H1 (cell line): ENCODE measurements around the gene DPF3. TPM values are rescaled to one million over a fixed set of nuclear protein-coding genes. Genes with fewer than 3 reads are reported as not detected.
A peak's percentile ranks its signal among the peaks of the same experiment; 100 is the strongest.

Source experiments
- CTCF ChIA-PET: fragments of 300-600 bp; sonication (Branson Sonifier 250); formaldehyde crosslinking; loops from one replicate; lab custom pipeline; 2021; ENCODE audit not compliant: partially characterized antibody; lab: Charles Lee
- POLR2A ChIA-PET: fragments of 300-600 bp; sonication (Branson Sonifier 250); formaldehyde crosslinking; loops from one replicate; lab custom pipeline; 2021; ENCODE audit warnings: inconsistent platforms; ENCODE audit not compliant: partially characterized antibody; lab: Charles Lee
- DNase-seq, 2 experiments: peaks; one replicate each; pipeline versions ENCODE4 v3.0.0 to v3.0.0-alpha.2; 2010 to 2022; ENCODE audit warnings: low spot score in 2 of 2, low read depth in 1 of 2, mixed read lengths in 1 of 2
- FAIRE-seq: peaks from 2 replicates; lab custom pipeline; 2011; peaks lifted over from hg19 to GRCh38; lab: Jason Lieb, UNC
- H2AFZ ChIP-seq: 2 replicates; pipeline ENCODE4 v1.8.1; 2012; ENCODE audit warnings: low read length, inconsistent platforms
- H2AK5ac ChIP-seq: 2 replicates; pipeline ENCODE4 v1.6.1; 2013; ENCODE audit warnings: low read depth, low read length
- H2BK120ac ChIP-seq: replicated peaks from 2 replicates; pipeline ENCODE3; 2013; ENCODE audit warnings: low read depth, low read length, inconsistent platforms
- H2BK12ac ChIP-seq: 2 replicates; pipeline ENCODE4 v1.6.1; 2013; ENCODE audit warnings: low read depth, low read length
- H2BK15ac ChIP-seq: 2 replicates; pipeline ENCODE4 v1.6.1; 2013; ENCODE audit warnings: low read length
- H2BK20ac ChIP-seq: 2 replicates; pipeline ENCODE4 v1.6.1; 2013; ENCODE audit warnings: low read length
- H2BK5ac ChIP-seq: 2 replicates; pipeline ENCODE4 v1.6.1; 2013; ENCODE audit warnings: low read depth, low read length
- H3K14ac ChIP-seq: 2 replicates; pipeline ENCODE4 v1.6.1; 2013; ENCODE audit warnings: inconsistent platforms; ENCODE audit not compliant: insufficient read length
- H3K18ac ChIP-seq: 2 replicates; pipeline ENCODE4 v1.6.1; 2013; ENCODE audit warnings: low read length; ENCODE audit errors: extremely low read depth
- H3K23ac ChIP-seq: 2 replicates; pipeline ENCODE4 v1.6.1; 2013; ENCODE audit warnings: inconsistent platforms; ENCODE audit not compliant: insufficient read length
- H3K23me2 ChIP-seq: 2 replicates; pipeline ENCODE4 v1.6.1; 2013; ENCODE audit warnings: low read depth, low read length
- H3K27ac ChIP-seq: 2 replicates; pipeline ENCODE4 v1.6.1; 2011; ENCODE audit warnings: low read depth, low read length, inconsistent platforms
- H3K27me3 ChIP-seq, 4 experiments: replicated peaks in 1 of 4; 1 replicate in 1 of 4; 2 replicates in 3 of 4; pipeline versions ENCODE4 v1.6.1 to v1.8.1; 2011 to 2013; ENCODE audit warnings: low read length in 3 of 4, mild to moderate bottlenecking in 3 of 4, inconsistent platforms in 2 of 4, mixed read lengths in 2 of 4, moderate library complexity in 1 of 4; ENCODE audit not compliant: control insufficient read depth in 3 of 4, insufficient read depth in 3 of 4; ENCODE audit errors: extremely low read depth in 1 of 4
- H3K36me3 ChIP-seq, 4 experiments: 2 replicates each; pipeline versions ENCODE4 v1.6.1 to v1.8.1; 2011 to 2013; ENCODE audit warnings: mild to moderate bottlenecking in 4 of 4, low read length in 3 of 4, moderate library complexity in 2 of 4, control low read depth in 1 of 4, inconsistent platforms in 1 of 4; ENCODE audit not compliant: insufficient read depth in 4 of 4, control insufficient read depth in 2 of 4
- H3K4ac ChIP-seq: replicated peaks from 2 replicates; pipeline ENCODE3; 2013; ENCODE audit warnings: low read length, low read depth, mixed read lengths, inconsistent platforms; ENCODE audit not compliant: insufficient read length
- H3K4me1 ChIP-seq, 4 experiments: replicated peaks in 1 of 4; 1 replicate in 1 of 4; 2 replicates in 3 of 4; pipeline versions ENCODE4 v1.6.1 to v1.8.1; 2011 to 2013; ENCODE audit warnings: low read length in 3 of 4, inconsistent platforms in 2 of 4, mixed read lengths in 1 of 4; ENCODE audit not compliant: insufficient read depth in 4 of 4, control insufficient read depth in 3 of 4
- H3K4me2 ChIP-seq, 2 experiments: 2 replicates each; pipeline versions ENCODE4 v1.6.1 to v1.8.1; 2011 to 2013; ENCODE audit warnings: low read depth in 2 of 2, low read length in 2 of 2, control low read depth in 1 of 2, inconsistent platforms in 1 of 2, mild to moderate bottlenecking in 1 of 2; ENCODE audit not compliant: insufficient read depth in 1 of 2
- H3K4me3 ChIP-seq, 4 experiments: fragments of 200-600, 300-600 bp in 1 of 4; sonication (generic), shearing (Covaris generic), sonication (Bioruptor Twin) in 1 of 4; 2 replicates each; pipeline versions ENCODE4 v1.5.1 to v1.8.1; 2011 to 2016; ENCODE audit warnings: low read length in 4 of 4, low read depth in 3 of 4, control low read depth in 2 of 4, inconsistent platforms in 2 of 4, mild to moderate bottlenecking in 2 of 4, mixed read lengths in 1 of 4, moderate library complexity in 1 of 4; ENCODE audit not compliant: insufficient read depth in 2 of 4; ENCODE audit errors: extremely low read depth in 1 of 4
- H3K56ac ChIP-seq: replicated peaks from 2 replicates; pipeline ENCODE3; 2013; ENCODE audit warnings: low read depth, mild to moderate bottlenecking, mixed read lengths, low read length, inconsistent platforms; ENCODE audit not compliant: insufficient read length
- H3K79me1 ChIP-seq: 2 replicates; pipeline ENCODE4 v1.6.1; 2013; ENCODE audit warnings: low read depth, low read length, control low read depth
- H3K79me2 ChIP-seq, 2 experiments: 2 replicates each; pipeline versions ENCODE4 v1.6.1 to v1.8.1; 2012 to 2013; ENCODE audit warnings: low read length in 2 of 2, mild to moderate bottlenecking in 2 of 2, inconsistent platforms in 1 of 2; ENCODE audit not compliant: insufficient read depth in 2 of 2, control insufficient read depth in 1 of 2
- H3K9ac ChIP-seq, 4 experiments: replicated peaks in 1 of 4; 1 replicate in 1 of 4; 2 replicates in 3 of 4; pipeline versions ENCODE4 v1.6.1 to v1.8.1; 2011 to 2013; ENCODE audit warnings: low read depth in 3 of 4, low read length in 3 of 4, control low read depth in 2 of 4, mild to moderate bottlenecking in 2 of 4, moderate library complexity in 2 of 4, inconsistent platforms in 1 of 4; ENCODE audit errors: extremely low read depth in 1 of 4
- H3K9me3 ChIP-seq, 2 experiments: 2 replicates each; pipeline versions ENCODE4 v1.6.1 to v1.8.1; 2012 to 2013; ENCODE audit warnings: mild to moderate bottlenecking in 2 of 2, moderate library complexity in 2 of 2, control low read depth in 1 of 2, inconsistent platforms in 1 of 2, low read depth in 1 of 2, low read length in 1 of 2, mixed read lengths in 1 of 2; ENCODE audit not compliant: insufficient read depth in 2 of 2
- H4K20me1 ChIP-seq, 2 experiments: replicated peaks in 1 of 2; 2 replicates each; pipeline versions ENCODE3 to v1.8.1; 2011 to 2013; ENCODE audit warnings: inconsistent platforms in 2 of 2, low read length in 2 of 2, mild to moderate bottlenecking in 1 of 2; ENCODE audit not compliant: insufficient read depth in 2 of 2, control insufficient read depth in 1 of 2
- H4K5ac ChIP-seq: 2 replicates; pipeline ENCODE4 v1.6.1; 2013; ENCODE audit warnings: low read length, low read depth, mixed read lengths, inconsistent platforms; ENCODE audit not compliant: insufficient read length
- H4K8ac ChIP-seq: 2 replicates; pipeline ENCODE4 v1.8.0; 2013; ENCODE audit warnings: mild to moderate bottlenecking, moderate library complexity, low read length, inconsistent platforms; ENCODE audit not compliant: insufficient read depth; ENCODE audit errors: extremely low read depth
- H4K91ac ChIP-seq: replicated peaks from 2 replicates; pipeline ENCODE3; 2013; ENCODE audit warnings: low read length, mixed read lengths, inconsistent platforms; ENCODE audit not compliant: insufficient read length
- CHD1 ChIP-seq: IDR thresholded peaks from 2 replicates; pipeline ENCODE4 v1.6.1; 2012; ENCODE audit warnings: low read depth, low read length, improper control_type of control experiment
- KDM1A ChIP-seq: fragments of 200-600, 300-600 bp; sonication (generic); IDR thresholded peaks from 2 replicates; pipeline ENCODE4 v1.7.1; 2016; ENCODE audit warnings: mild to moderate bottlenecking, low read length, borderline replicate concordance
- MAFK ChIP-seq: IDR thresholded peaks from 2 replicates; pipeline ENCODE4 v1.6.1; 2012; ENCODE audit warnings: low read depth, mild to moderate bottlenecking, improper control_type of control experiment, low read length
- MAX ChIP-seq: IDR thresholded peaks from 2 replicates; pipeline ENCODE4 v1.6.1; 2012; ENCODE audit warnings: inconsistent platforms
- RAD21 ChIP-seq, 2 experiments: IDR thresholded peaks in 1 of 2; conservative IDR thresholded peaks in 1 of 2; 2 replicates each; pipeline ENCODE4 v1.6.1; 2011; ENCODE audit warnings: low read depth in 2 of 2, low read length in 2 of 2, improper control_type of control experiment in 1 of 2, inconsistent platforms in 1 of 2, mild to moderate bottlenecking in 1 of 2, moderate library complexity in 1 of 2
- RBBP5 ChIP-seq: IDR thresholded peaks from 2 replicates; pipeline ENCODE4 v1.7.1; 2012; ENCODE audit warnings: low read depth, mild to moderate bottlenecking, inconsistent platforms, low read length, moderate library complexity, borderline replicate concordance
- SP1 ChIP-seq: IDR thresholded peaks from 2 replicates; pipeline ENCODE4 v1.6.1; 2011; ENCODE audit warnings: low read depth, low read length
- WGBS, 2 experiments: shearing (Covaris generic) in 1 of 2; methylation state at CpG; one replicate each; pipeline versions ENCODE4 v1.1.6 to v1.1.7; 2013 to 2015; ENCODE audit warnings: low lambda C conversion rate in 2 of 2, mixed read lengths in 2 of 2, inconsistent platforms in 1 of 2, low coverage in 1 of 2, missing lambda C conversion rate in 1 of 2; ENCODE audit not compliant: insufficient replicate concordance in 2 of 2, insufficient coverage in 1 of 2, insufficient read length in 1 of 2; ENCODE audit errors: extremely low coverage in 1 of 2, missing lambda C conversion rate in 1 of 2; 5-methylcytosine and 5-hydroxymethylcytosine counted together
- polyA plus RNA-seq, 7 experiments: library from polyadenylated mRNA; depleted of rRNA in 3 of 7; stranded (reverse) in 5 of 7; unstranded in 2 of 7; fragments of >200 nt in 5 of 7; fragments of 200-250 nt in 2 of 7; gene quantifications; 1 replicate in 5 of 7; 2 replicates in 1 of 7; 4 replicates in 1 of 7; pipeline versions ENCODE4 v1.2.1 to v1.2.3, GENCODE V29; 2011 to 2013; ENCODE audit warnings: missing spikeins in 2 of 7, mixed read lengths in 2 of 7
- total RNA-seq: library from RNA; stranded (reverse); fragmentation: NEBNext Ultra II Directional; extraction: Animal tissue kit (Norgen Biotek cat#: 25700); gene quantifications from 2 replicates; pipeline ENCODE4 v1.2.1, GENCODE V29; 2021
- TF ChIP-seq, protein P1 (sequence below): IDR thresholded peaks from 2 replicates; pipeline ENCODE4 v1.6.1; 2011; ENCODE audit warnings: low read depth, mild to moderate bottlenecking, low read length; ENCODE audit not compliant: insufficient read depth

DPF3 gene
- total and polyA plus RNA-seq, 2 of the 8 experiments (the other 6 are each of a cell fraction or from before 2014, with no cell fraction given) = 0.19 TPM; not detected in 1

GRCh38 chr14:72926292-72927028, 32.6 kb upstream of the DPF3 start, which contains the start of gene DCAF4:
TSS of gene DCAF4 (plus strand) at chr14:72926464. CDS start at chr14:72937979, 11,515 bp downstream.
- H2BK120ac ChIP-seq = no peak within 1 kb of the TSS
- ChIA-PET POLR2A (interaction anchor here (1.5 kb wide), 1 partner anchor 10 kb away, joined by 6 read pairs; no protein-coding TSS in a partner anchor), CTCF (interaction anchor here (2.0 kb wide), 1 partner anchor 167 kb away, joined by 4 read pairs; no protein-coding TSS in a partner anchor)
- H3K36me3 ChIP-seq = no peaks in the 10 kb centered on the region; a peak in 1 of 8 replicates
- 1% methylated on average over 33 of the region's 59 CpGs; no CpG with 5 or more reads in 1 of the 2 experiments for WGBS, 2 experiments
- H4K5ac ChIP-seq = no peak within 1 kb of the TSS
- H2AFZ ChIP-seq = peak within 1 kb of the TSS; percentile 98
- no peak within 1 kb of the TSS for H3K56ac ChIP-seq
- no peak within 1 kb of the TSS for H2AK5ac ChIP-seq
- no peak within 1 kb of the TSS for H2BK5ac ChIP-seq
- H3K4ac ChIP-seq = peak within 1 kb of the TSS; percentile 69
- H3K14ac ChIP-seq = no peak within 1 kb of the TSS
- DNase-seq = peak; percentile 90 to 91
- peaks cover 11% of the 10 kb centered on the region for H3K23me2 ChIP-seq
- H3K9ac ChIP-seq = peak within 1 kb of the TSS; percentile 39 to 65 (median 58); a peak in 5 of 7 replicates
- H2BK15ac ChIP-seq = no peak within 1 kb of the TSS
- peak within 1 kb of the TSS; percentile 73 for H4K8ac ChIP-seq
- peaks cover 0 to 8% of the 10 kb centered on the region in 2 experiments; a peak in 2 of 4 replicates for H3K79me2 ChIP-seq
- peak within 1 kb of the TSS; percentile 63 for H2BK12ac ChIP-seq
- peak within 1 kb of the TSS; percentile 81 for H3K18ac ChIP-seq
- peak; percentile 55 for FAIRE-seq
- H3K4me2 ChIP-seq = peak within 1 kb of the TSS; percentile 76 to 84
- H3K27me3 ChIP-seq = peaks cover 0 to 10% (median 8%) of the 10 kb centered on the region in 4 experiments; a peak in 5 of 7 replicates
- H4K91ac ChIP-seq = no peak within 1 kb of the TSS
- no peak within 1 kb of the TSS for H2BK20ac ChIP-seq
- peak within 1 kb of the TSS; percentile 66 to 78 (median 71) for H3K4me3 ChIP-seq
- H3K23ac ChIP-seq = no peak within 1 kb of the TSS
- H3K27ac ChIP-seq = no peak within 1 kb of the TSS; the same call in 1 of the 2 replicates
- no peaks in the 10 kb centered on the region for H3K9me3 ChIP-seq
- no peaks in the 10 kb centered on the region for H4K20me1 ChIP-seq
- peaks cover 0 to 2% (median under 1%) of the 10 kb centered on the region in 4 experiments; a peak in 4 of 7 replicates for H3K4me1 ChIP-seq
- no peaks in the 10 kb centered on the region; the same call in 1 of the 2 replicates for H3K79me1 ChIP-seq
- peak; percentile 69; the same call in 1 of the 2 replicates for TF ChIP-seq RBBP5
- peak; percentile 97 for TF ChIP-seq SP1
- TF ChIP-seq, protein P1, sequence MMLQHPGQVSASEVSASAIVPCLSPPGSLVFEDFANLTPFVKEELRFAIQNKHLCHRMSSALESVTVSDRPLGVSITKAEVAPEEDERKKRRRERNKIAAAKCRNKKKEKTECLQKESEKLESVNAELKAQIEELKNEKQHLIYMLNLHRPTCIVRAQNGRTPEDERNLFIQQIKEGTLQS = no peak
- TF ChIP-seq MAFK = no peak
- TF ChIP-seq KDM1A = no peak
- no peak for TF ChIP-seq RAD21 (IDR thresholded peaks at IDR 0.05 in 1 of 2, conservative IDR thresholded peaks at IDR 0.05 in 1 of 2; ENCODE audit: low read depth in 2 of 2, low read length in 2 of 2)
- peak; percentile 85 for TF ChIP-seq MAX
- no peak for TF ChIP-seq CHD1
